ENCODE results near the gene VPS35. TPM values are rescaled to one million over a fixed set of nuclear protein-coding genes. Genes with fewer than 3 reads are reported as not detected.

The VPS35 gene
- total and polyA plus RNA-seq, 3 donors from 2014 or later, result 75.5 to 129 (median 128) TPM

- no peaks in the 10 kb centered on the region for H3K9me3 ChIP-seq
- no peaks in the 10 kb centered on the region for H3K36me3 ChIP-seq (ENCODE audit: low read depth, missing control alignments)
- H3K27ac ChIP-seq, result no peak overlapping the region
- intact Hi-C loops (cut with DNase I; ENCODE audit: low total_unique reads), result no loop called here
- DNase-seq, result no peak
- H3K4me1 ChIP-seq, result no peaks in the 10 kb centered on the region
- no peaks in the 10 kb centered on the region for H3K27me3 ChIP-seq
- no peak overlapping the region for H3K4me3 ChIP-seq
- TF ChIP-seq CTCF (IDR thresholded peaks at IDR 0.05), result no peak
- WGBS, 2 donors, result 44 to 72% methylated on average over 1 of the region's 1 CpG
These were observed 30.1 kb downstream of the VPS35 start for GRCh38 chr16:46658925-46659324.

GRCh38 chr16:46651305-46651704 is 37.7 kb downstream of the VPS35 start:
- no peaks in the 10 kb centered on the region for H3K27me3 ChIP-seq
- H3K36me3 ChIP-seq (ENCODE audit: low read depth, missing control alignments), result no peaks in the 10 kb centered on the region
- WGBS, 2 donors, result 92 to 96% methylated on average over 3 of the region's 3 CpGs
- no peak for DNase-seq
- no peaks in the 10 kb centered on the region for H3K9me3 ChIP-seq
- intact Hi-C loops (cut with DNase I; ENCODE audit: low total_unique reads), result no loop called here
- H3K4me1 ChIP-seq, result no peaks in the 10 kb centered on the region
- no peak overlapping the region for H3K27ac ChIP-seq
- H3K4me3 ChIP-seq, result no peak overlapping the region
- TF ChIP-seq CTCF (IDR thresholded peaks at IDR 0.05) (no peak), POLR2A (IDR thresholded peaks at IDR 0.05) (no peak)

DNA sequence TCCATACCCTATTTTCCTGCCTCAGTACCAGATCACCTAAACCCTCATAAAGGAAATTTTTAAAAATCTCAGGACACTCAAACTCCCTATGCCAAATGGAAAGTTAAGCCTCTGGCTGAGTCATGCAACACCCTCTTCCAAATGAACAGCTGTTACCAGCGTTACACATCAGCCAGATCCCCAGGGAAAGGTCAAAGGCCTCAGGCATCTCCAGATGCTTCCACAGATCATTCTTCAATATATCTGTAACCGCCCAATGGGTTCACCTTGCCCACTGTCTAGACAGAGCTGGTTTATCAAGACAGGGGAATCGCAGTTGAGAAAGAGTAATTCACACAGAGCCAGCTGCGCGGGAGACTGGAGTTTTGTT is 38.7 kb downstream of the VPS35 start:
- TF ChIP-seq CTCF (IDR thresholded peaks at IDR 0.05), result no peak
- no peak for TF ChIP-seq POLR2A (IDR thresholded peaks at IDR 0.05)
- Histone ChIP-seq H3K4me3 (no peak overlapping the region), H3K4me1 (no peaks in the 10 kb centered on the region), H3K27me3 (no peaks in the 10 kb centered on the region), H3K9me3 (no peaks in the 10 kb centered on the region), H3K27ac (no peak overlapping the region), H3K36me3 (ENCODE audit: low read depth, missing control alignments) (no peaks in the 10 kb centered on the region)
- intact Hi-C loops (cut with DNase I; ENCODE audit: low total_unique reads), result no loop called here
- 84 to 93% methylated on average over 4 to 5 of the region's 5 CpGs for WGBS, 2 donors
- DNase-seq, result no peak

- TF ChIP-seq POLR2A (IDR thresholded peaks at IDR 0.05) (no peak), CTCF (IDR thresholded peaks at IDR 0.05) (no peak)
- DNase-seq, result no peak
- intact Hi-C loops (cut with DNase I; ENCODE audit: low total_unique reads), result no loop called here
- H3K27ac ChIP-seq, result no peak overlapping the region
- WGBS, 2 donors, result 73 to 91% methylated on average over 25 to 27 of the region's 27 CpGs
- H3K4me3 ChIP-seq, result no peak overlapping the region
- no peaks in the 10 kb centered on the region for H3K9me3 ChIP-seq
- no peaks in the 10 kb centered on the region for H3K4me1 ChIP-seq
- no peaks in the 10 kb centered on the region for H3K27me3 ChIP-seq
- no peaks in the 10 kb centered on the region for H3K36me3 ChIP-seq (ENCODE audit: low read depth, missing control alignments)
These were observed 39.3 kb downstream of the VPS35 start for GRCh38 chr16:46649588-46650253.

- no peaks in the 10 kb centered on the region for H3K9me3 ChIP-seq
- H3K4me3 ChIP-seq, result no peak overlapping the region
- TF ChIP-seq POLR2A (IDR thresholded peaks at IDR 0.05) (no peak), CTCF (IDR thresholded peaks at IDR 0.05) (no peak)
- DNase-seq, result no peak
- no peaks in the 10 kb centered on the region for H3K27me3 ChIP-seq
- 86 to 89% methylated on average over 8 of the region's 8 CpGs for WGBS, 2 donors
- H3K36me3 ChIP-seq (ENCODE audit: low read depth, missing control alignments), result no peaks in the 10 kb centered on the region
- intact Hi-C loops (cut with DNase I; ENCODE audit: low total_unique reads), result no loop called here
- no peaks in the 10 kb centered on the region for H3K4me1 ChIP-seq
- no peak overlapping the region for H3K27ac ChIP-seq
These were observed 40.3 kb downstream of the VPS35 start for GRCh38 chr16:46648656-46649055.
